ENCODE measurements around the gene PHOSPHO2.

DNA sequence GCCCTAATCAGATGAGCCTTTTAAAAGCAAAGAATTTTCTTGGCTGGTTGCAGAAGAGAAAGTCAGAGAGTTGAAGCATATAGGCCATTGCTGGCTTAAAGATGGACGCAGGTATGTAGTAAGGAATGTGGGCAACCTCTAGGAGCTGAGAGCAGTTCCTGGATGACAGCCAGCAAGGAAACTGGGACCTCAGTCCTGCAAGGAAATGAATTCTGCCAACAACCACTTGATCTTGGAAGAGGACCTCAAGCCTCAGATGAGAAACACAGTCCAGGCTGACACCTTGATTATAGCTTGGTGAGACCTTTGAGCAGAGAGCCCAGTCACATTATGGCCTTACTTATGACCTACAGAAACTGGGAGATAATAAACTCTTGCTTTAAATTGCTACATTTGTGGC, 15.7 kb downstream of the PHOSPHO2 start:
- TF ChIP-seq, protein P1, sequence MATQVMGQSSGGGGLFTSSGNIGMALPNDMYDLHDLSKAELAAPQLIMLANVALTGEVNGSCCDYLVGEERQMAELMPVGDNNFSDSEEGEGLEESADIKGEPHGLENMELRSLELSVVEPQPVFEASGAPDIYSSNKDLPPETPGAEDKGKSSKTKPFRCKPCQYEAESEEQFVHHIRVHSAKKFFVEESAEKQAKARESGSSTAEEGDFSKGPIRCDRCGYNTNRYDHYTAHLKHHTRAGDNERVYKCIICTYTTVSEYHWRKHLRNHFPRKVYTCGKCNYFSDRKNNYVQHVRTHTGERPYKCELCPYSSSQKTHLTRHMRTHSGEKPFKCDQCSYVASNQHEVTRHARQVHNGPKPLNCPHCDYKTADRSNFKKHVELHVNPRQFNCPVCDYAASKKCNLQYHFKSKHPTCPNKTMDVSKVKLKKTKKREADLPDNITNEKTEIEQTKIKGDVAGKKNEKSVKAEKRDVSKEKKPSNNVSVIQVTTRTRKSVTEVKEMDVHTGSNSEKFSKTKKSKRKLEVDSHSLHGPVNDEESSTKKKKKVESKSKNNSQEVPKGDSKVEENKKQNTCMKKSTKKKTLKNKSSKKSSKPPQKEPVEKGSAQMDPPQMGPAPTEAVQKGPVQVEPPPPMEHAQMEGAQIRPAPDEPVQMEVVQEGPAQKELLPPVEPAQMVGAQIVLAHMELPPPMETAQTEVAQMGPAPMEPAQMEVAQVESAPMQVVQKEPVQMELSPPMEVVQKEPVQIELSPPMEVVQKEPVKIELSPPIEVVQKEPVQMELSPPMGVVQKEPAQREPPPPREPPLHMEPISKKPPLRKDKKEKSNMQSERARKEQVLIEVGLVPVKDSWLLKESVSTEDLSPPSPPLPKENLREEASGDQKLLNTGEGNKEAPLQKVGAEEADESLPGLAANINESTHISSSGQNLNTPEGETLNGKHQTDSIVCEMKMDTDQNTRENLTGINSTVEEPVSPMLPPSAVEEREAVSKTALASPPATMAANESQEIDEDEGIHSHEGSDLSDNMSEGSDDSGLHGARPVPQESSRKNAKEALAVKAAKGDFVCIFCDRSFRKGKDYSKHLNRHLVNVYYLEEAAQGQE (tag by site-specific recombination; IDR thresholded peaks at IDR 0.05), result no peak
- TF ChIP-seq, protein P2, sequence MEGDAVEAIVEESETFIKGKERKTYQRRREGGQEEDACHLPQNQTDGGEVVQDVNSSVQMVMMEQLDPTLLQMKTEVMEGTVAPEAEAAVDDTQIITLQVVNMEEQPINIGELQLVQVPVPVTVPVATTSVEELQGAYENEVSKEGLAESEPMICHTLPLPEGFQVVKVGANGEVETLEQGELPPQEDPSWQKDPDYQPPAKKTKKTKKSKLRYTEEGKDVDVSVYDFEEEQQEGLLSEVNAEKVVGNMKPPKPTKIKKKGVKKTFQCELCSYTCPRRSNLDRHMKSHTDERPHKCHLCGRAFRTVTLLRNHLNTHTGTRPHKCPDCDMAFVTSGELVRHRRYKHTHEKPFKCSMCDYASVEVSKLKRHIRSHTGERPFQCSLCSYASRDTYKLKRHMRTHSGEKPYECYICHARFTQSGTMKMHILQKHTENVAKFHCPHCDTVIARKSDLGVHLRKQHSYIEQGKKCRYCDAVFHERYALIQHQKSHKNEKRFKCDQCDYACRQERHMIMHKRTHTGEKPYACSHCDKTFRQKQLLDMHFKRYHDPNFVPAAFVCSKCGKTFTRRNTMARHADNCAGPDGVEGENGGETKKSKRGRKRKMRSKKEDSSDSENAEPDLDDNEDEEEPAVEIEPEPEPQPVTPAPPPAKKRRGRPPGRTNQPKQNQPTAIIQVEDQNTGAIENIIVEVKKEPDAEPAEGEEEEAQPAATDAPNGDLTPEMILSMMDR (tag by site-specific recombination; IDR thresholded peaks at IDR 0.05), result no peak
- TF ChIP-seq, protein P3, sequence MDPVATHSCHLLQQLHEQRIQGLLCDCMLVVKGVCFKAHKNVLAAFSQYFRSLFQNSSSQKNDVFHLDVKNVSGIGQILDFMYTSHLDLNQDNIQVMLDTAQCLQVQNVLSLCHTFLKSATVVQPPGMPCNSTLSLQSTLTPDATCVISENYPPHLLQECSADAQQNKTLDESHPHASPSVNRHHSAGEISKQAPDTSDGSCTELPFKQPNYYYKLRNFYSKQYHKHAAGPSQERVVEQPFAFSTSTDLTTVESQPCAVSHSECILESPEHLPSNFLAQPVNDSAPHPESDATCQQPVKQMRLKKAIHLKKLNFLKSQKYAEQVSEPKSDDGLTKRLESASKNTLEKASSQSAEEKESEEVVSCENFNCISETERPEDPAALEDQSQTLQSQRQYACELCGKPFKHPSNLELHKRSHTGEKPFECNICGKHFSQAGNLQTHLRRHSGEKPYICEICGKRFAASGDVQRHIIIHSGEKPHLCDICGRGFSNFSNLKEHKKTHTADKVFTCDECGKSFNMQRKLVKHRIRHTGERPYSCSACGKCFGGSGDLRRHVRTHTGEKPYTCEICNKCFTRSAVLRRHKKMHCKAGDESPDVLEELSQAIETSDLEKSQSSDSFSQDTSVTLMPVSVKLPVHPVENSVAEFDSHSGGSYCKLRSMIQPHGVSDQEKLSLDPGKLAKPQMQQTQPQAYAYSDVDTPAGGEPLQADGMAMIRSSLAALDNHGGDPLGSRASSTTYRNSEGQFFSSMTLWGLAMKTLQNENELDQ (tag by site-specific recombination; IDR thresholded peaks at IDR 0.05; ENCODE audit: low read depth), result no peak
- TF ChIP-seq ZNF350 (tag by site-specific recombination; IDR thresholded peaks at IDR 0.05) (no peak), ZNF701 (tag by site-specific recombination; IDR thresholded peaks at IDR 0.05) (no peak), ZFP41 (tag by site-specific recombination; IDR thresholded peaks at IDR 0.05; ENCODE audit: borderline replicate concordance) (no peak), ZNF202 (tag by site-specific recombination; IDR thresholded peaks at IDR 0.05; ENCODE audit: borderline replicate concordance) (no peak), SP2 (tag by site-specific recombination; IDR thresholded peaks at IDR 0.05) (no peak), KLF10 (tag by site-specific recombination; IDR thresholded peaks at IDR 0.05) (no peak), OVOL3 (tag by site-specific recombination; IDR thresholded peaks at IDR 0.05) (no peak)
- TF ChIP-seq, protein P4, sequence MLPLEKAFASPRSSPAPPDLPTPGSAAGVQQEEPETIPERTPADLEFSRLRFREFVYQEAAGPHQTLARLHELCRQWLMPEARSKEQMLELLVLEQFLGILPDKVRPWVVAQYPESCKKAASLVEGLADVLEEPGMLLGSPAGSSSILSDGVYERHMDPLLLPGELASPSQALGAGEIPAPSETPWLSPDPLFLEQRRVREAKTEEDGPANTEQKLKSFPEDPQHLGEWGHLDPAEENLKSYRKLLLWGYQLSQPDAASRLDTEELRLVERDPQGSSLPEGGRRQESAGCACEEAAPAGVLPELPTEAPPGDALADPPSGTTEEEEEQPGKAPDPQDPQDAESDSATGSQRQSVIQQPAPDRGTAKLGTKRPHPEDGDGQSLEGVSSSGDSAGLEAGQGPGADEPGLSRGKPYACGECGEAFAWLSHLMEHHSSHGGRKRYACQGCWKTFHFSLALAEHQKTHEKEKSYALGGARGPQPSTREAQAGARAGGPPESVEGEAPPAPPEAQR (tag by site-specific recombination; IDR thresholded peaks at IDR 0.05), result no peak

Measured in HEK293 (cell line).